Activated effector memory CD4-positive, alpha-beta T cell treated with anti-CD3 and anti-CD28 coated beads, Interleukin-2, amount 50 U/mL, for 16 hours (primary cell): ENCODE measurements around the gene TTC28.
"Not testable (repeated sequence)": the region's sequence is repeated elsewhere in the genome, so short reads cannot be mapped to it uniquely, and the experiment has no call there.

ENCODE experiments used
- DNase-seq: peaks from one replicate; pipeline ENCODE4 v3.0.0-alpha.2; 2020

Gene TTC28

GRCh38 chr22:28553108-28553866 lies 126.4 kb downstream of the TTC28 start:
- DNase-seq: not testable (repeated sequence)

- DNase-seq: no peak
Observed at GRCh38 chr22:28548406-28548805, 131.2 kb downstream of the TTC28 start.

- no peak for DNase-seq
Observed at GRCh38 chr22:28547132-28547842, 132.4 kb downstream of the TTC28 start.

- no peak for DNase-seq
Observed at GRCh38 chr22:28544431-28544868, 135.2 kb downstream of the TTC28 start.

GRCh38 chr22:28542980-28543621 lies 136.5 kb downstream of the TTC28 start:
- no peak for DNase-seq

GRCh38 chr22:28541137-28541536 lies 138.5 kb downstream of the TTC28 start:
- DNase-seq: no peak

- DNase-seq: no peak
Observed at GRCh38 chr22:28538922-28539321, 140.7 kb downstream of the TTC28 start.

GRCh38 chr22:28530565-28530964 lies 149.1 kb downstream of the TTC28 start:
- DNase-seq: not testable (repeated sequence)

- not testable (repeated sequence) for DNase-seq
Observed at GRCh38 chr22:28529144-28529543, 150.5 kb downstream of the TTC28 start.

GRCh38 chr22:28521451-28521850 lies 158.2 kb downstream of the TTC28 start:
- no peak for DNase-seq

GRCh38 chr22:28514321-28514821 lies 165.3 kb downstream of the TTC28 start:
- DNase-seq: no peak

GRCh38 chr22:28512387-28512786 lies 167.3 kb downstream of the TTC28 start:
- DNase-seq: not testable (repeated sequence)

GRCh38 chr22:28507896-28508295 lies 171.7 kb downstream of the TTC28 start:
- no peak for DNase-seq

GRCh38 chr22:28506150-28506535 lies 173.5 kb downstream of the TTC28 start:
- no peak for DNase-seq

- DNase-seq: no peak
Observed at GRCh38 chr22:28505416-28506149, 174.1 kb downstream of the TTC28 start.

GRCh38 chr22:28500006-28500405 lies 179.6 kb downstream of the TTC28 start:
- DNase-seq: no peak

- DNase-seq: no peak
Observed at GRCh38 chr22:28498044-28498443, 181.6 kb downstream of the TTC28 start.

GRCh38 chr22:28497188-28497587 lies 182.5 kb downstream of the TTC28 start:
- DNase-seq: no peak

GRCh38 chr22:28491289-28491688 lies 188.4 kb downstream of the TTC28 start:
- not testable (repeated sequence) for DNase-seq

GRCh38 chr22:28488825-28489224 lies 190.8 kb downstream of the TTC28 start:
- DNase-seq: no peak

- DNase-seq: no peak
Observed at GRCh38 chr22:28484662-28485061, 195.0 kb downstream of the TTC28 start.

GRCh38 chr22:28481725-28482124 lies 197.9 kb downstream of the TTC28 start:
- no peak for DNase-seq
